Activated CD4-positive, alpha-beta T cell treated with anti-CD3 and anti-CD28 coated beads, Interleukin-2, amount 10 ng/mL, durations not matched to agents 7 days and 5 days (primary cell): ENCODE data around the gene ACVR1C. TPM values are rescaled to one million over a fixed set of nuclear protein-coding genes. Genes with fewer than 3 reads are reported as not detected.
"Not testable (repeated sequence)": the region's sequence is repeated elsewhere in the genome, so short reads cannot be mapped to it uniquely, and the experiment has no call there.

ENCODE experiments used
- CTCF ChIA-PET: fragments of 350-600 bp; sonication (Branson Sonifier 250); formaldehyde crosslinking; loops from one replicate; lab custom pipeline; 2021; ENCODE audit warnings: antibody characterized with exemption; lab: Charles Lee
- POLR2A ChIA-PET: fragments of 350-600 bp; sonication (Branson Sonifier 250); formaldehyde crosslinking; loops from one replicate; lab custom pipeline; 2021; ENCODE audit warnings: antibody characterized with exemption; lab: Charles Lee
- DNase-seq: peaks from one replicate; pipeline ENCODE4 v3.0.0-alpha.2; 2020
- H3K27ac Mint-ChIP-seq: one replicate; pipeline ENCODE4 v1.8.0; 2021; ENCODE audit warnings: mild to moderate bottlenecking, moderate library complexity, mixed read lengths
- H3K27me3 Mint-ChIP-seq: one replicate; pipeline ENCODE4 v1.8.0; 2021; ENCODE audit warnings: mixed read lengths
- H3K36me3 Mint-ChIP-seq: one replicate; pipeline ENCODE4 v1.8.0; 2021; ENCODE audit warnings: low read depth, mixed read lengths
- H3K4me1 Mint-ChIP-seq: one replicate; pipeline ENCODE4 v1.8.0; 2021; ENCODE audit warnings: mixed read lengths
- H3K4me3 Mint-ChIP-seq: one replicate; pipeline ENCODE4 v1.8.0; 2021; ENCODE audit warnings: mild to moderate bottlenecking, moderate library complexity, mixed read lengths
- H3K9me3 Mint-ChIP-seq: one replicate; pipeline ENCODE4 v1.8.0; 2021; ENCODE audit warnings: mixed read lengths
- total RNA-seq, 2 experiments: library from RNA; stranded (reverse); gene quantifications; one replicate each; pipeline ENCODE4 v1.2.3, GENCODE V29; 2021

Gene ACVR1C
- total RNA-seq, 2 experiments from 2014 or later = 2.2 to 2.5 TPM

GRCh38 chr2:157611726-157612125 is 16.9 kb downstream of the ACVR1C start:
- Mint-ChIP-seq H3K4me3 (no peak overlapping the region), H3K27ac (no peak overlapping the region), H3K27me3 (peaks cover 13% of the 10 kb centered on the region), H3K9me3 (peaks cover 11% of the 10 kb centered on the region), H3K4me1 (peaks cover 3% of the 10 kb centered on the region), H3K36me3 (peaks cover 12% of the 10 kb centered on the region)
- DNase-seq = no peak
- POLR2A ChIA-PET = no interaction called here
- CTCF ChIA-PET = interaction anchor here (0.7 to 1.6 kb wide), 2 partner anchors 18 to 284 kb away, joined by 3 to 5 read pairs; no protein-coding TSS in a partner anchor

- H3K4me3 Mint-ChIP-seq = no peak overlapping the region
- no peak overlapping the region for H3K27ac Mint-ChIP-seq
- DNase-seq = no peak
- POLR2A ChIA-PET = no interaction called here
- H3K27me3 Mint-ChIP-seq = peaks cover 11% of the 10 kb centered on the region
- CTCF ChIA-PET = no interaction called here
- peaks cover 11% of the 10 kb centered on the region for H3K9me3 Mint-ChIP-seq
- peaks cover 3% of the 10 kb centered on the region for H3K4me1 Mint-ChIP-seq
- H3K36me3 Mint-ChIP-seq = peaks cover 12% of the 10 kb centered on the region
These were observed 17.6 kb downstream of the ACVR1C start for GRCh38 chr2:157611110-157611509.

GRCh38 chr2:157606534-157606933 is 22.1 kb downstream of the ACVR1C start:
- ChIA-PET POLR2A (no interaction called here), CTCF (no interaction called here)
- DNase-seq = no peak
- Mint-ChIP-seq H3K9me3 (peaks cover 11% of the 10 kb centered on the region), H3K27me3 (peaks cover 18% of the 10 kb centered on the region), H3K4me1 (peaks cover 3% of the 10 kb centered on the region), H3K27ac (no peak overlapping the region), H3K4me3 (no peak overlapping the region), H3K36me3 (peaks cover 10% of the 10 kb centered on the region)

DNA sequence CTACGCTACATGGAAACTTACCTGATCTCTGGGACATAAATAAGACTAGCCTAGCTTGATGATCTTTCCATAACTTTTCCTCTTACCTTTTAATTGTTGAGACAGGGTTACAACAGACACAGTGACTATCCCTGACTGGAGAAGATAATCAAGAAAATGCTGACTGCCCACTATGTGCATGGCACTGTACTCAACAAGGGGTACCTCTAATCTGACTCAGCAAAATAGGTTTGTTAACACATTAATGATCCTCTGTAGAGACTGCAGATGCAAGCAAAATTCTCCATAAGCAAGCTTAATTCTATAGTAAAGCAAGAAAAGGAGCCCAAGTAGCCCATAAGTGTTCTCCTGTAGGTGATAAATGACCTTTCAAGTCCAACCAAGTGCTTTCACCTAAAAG is 25.5 kb downstream of the ACVR1C start:
- Mint-ChIP-seq H3K9me3 (no peaks in the 10 kb centered on the region), H3K27ac (no peak overlapping the region), H3K4me1 (no peaks in the 10 kb centered on the region), H3K27me3 (peaks cover 12% of the 10 kb centered on the region), H3K4me3 (no peak overlapping the region), H3K36me3 (no peaks in the 10 kb centered on the region)
- CTCF ChIA-PET = interaction anchor here (0.6 kb wide), 1 partner anchor 301 kb away, joined by 4 read pairs; no protein-coding TSS in a partner anchor
- DNase-seq = no peak
- POLR2A ChIA-PET = no interaction called here

DNA sequence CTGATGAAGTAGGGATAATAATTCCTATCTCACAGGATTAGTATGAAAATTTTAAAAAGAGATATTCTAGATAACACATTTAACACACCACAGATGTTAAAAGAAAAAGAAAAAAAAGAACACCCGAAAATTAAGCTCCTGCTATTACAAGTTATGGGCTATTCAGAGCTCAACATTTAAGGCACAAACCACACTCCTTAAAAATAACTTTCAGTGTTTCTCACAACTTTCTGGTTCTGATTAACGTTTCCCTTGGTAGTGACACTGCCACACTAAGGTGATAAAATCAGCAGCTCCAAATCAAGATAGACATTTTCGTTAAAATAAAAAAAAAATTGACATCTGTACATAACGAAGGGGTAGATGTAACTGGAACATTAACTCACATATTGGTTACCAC is 26.9 kb downstream of the ACVR1C start:
- CTCF ChIA-PET = no interaction called here
- H3K27ac Mint-ChIP-seq = no peak overlapping the region
- H3K4me3 Mint-ChIP-seq = no peak overlapping the region
- no peak for DNase-seq
- POLR2A ChIA-PET = interaction anchor here (0.7 kb wide), 1 partner anchor 12 kb away, joined by 3 read pairs; no protein-coding TSS in a partner anchor
- no peaks in the 10 kb centered on the region for H3K36me3 Mint-ChIP-seq
- H3K4me1 Mint-ChIP-seq = peaks cover 5% of the 10 kb centered on the region
- H3K27me3 Mint-ChIP-seq = peaks cover 9% of the 10 kb centered on the region
- H3K9me3 Mint-ChIP-seq = no peaks in the 10 kb centered on the region

- ChIA-PET POLR2A (no interaction called here), CTCF (interaction anchor here (0.8 to 1.9 kb wide), 5 partner anchors 32 to 295 kb away, joined by 3 to 5 read pairs (median 4); partner anchors contain the start of gene ACVR1C)
- Mint-ChIP-seq H3K27me3 (peaks cover 6% of the 10 kb centered on the region), H3K4me1 (peaks cover 9% of the 10 kb centered on the region), H3K36me3 (no peaks in the 10 kb centered on the region), H3K27ac (no peak overlapping the region), H3K9me3 (no peaks in the 10 kb centered on the region), H3K4me3 (peak overlapping the region; percentile 45)
- DNase-seq = peak; percentile 62
These were observed 31.5 kb downstream of the ACVR1C start for GRCh38 chr2:157596992-157597681.

GRCh38 chr2:157593411-157593810 is 35.3 kb downstream of the ACVR1C start:
- H3K9me3 Mint-ChIP-seq = no peaks in the 10 kb centered on the region
- peaks cover 9% of the 10 kb centered on the region for H3K4me1 Mint-ChIP-seq
- no peak for DNase-seq
- H3K36me3 Mint-ChIP-seq = no peaks in the 10 kb centered on the region
- H3K27me3 Mint-ChIP-seq = peaks cover 4% of the 10 kb centered on the region
- no peak overlapping the region for H3K27ac Mint-ChIP-seq
- CTCF ChIA-PET = interaction anchor here (1.5 kb wide), 1 partner anchor 257 kb away, joined by 3 read pairs; no protein-coding TSS in a partner anchor
- H3K4me3 Mint-ChIP-seq = no peak overlapping the region
- POLR2A ChIA-PET = no interaction called here

DNA sequence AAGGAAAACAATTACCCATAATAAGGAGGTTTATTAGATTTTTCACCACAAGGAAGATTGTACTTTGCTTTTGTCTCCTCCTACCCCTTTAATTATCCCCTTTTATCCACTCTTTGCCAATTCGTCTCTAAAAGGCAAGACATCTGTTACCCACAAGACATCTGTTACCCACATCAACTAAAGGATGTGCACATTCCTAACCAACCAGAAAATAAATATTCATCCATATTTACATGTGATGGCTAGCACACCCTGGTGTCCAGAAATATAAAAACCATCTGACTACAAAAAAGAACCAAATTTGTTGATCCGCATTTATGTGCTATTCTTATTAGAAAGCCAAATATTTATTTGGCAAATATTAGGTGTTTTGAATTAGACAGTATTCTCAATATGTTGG is 35.7 kb downstream of the ACVR1C start:
- Mint-ChIP-seq H3K9me3 (no peaks in the 10 kb centered on the region), H3K4me1 (peaks cover 9% of the 10 kb centered on the region), H3K4me3 (no peak overlapping the region), H3K27me3 (peaks cover 4% of the 10 kb centered on the region), H3K27ac (no peak overlapping the region), H3K36me3 (no peaks in the 10 kb centered on the region)
- POLR2A ChIA-PET = no interaction called here
- CTCF ChIA-PET = no interaction called here
- no peak for DNase-seq

DNA sequence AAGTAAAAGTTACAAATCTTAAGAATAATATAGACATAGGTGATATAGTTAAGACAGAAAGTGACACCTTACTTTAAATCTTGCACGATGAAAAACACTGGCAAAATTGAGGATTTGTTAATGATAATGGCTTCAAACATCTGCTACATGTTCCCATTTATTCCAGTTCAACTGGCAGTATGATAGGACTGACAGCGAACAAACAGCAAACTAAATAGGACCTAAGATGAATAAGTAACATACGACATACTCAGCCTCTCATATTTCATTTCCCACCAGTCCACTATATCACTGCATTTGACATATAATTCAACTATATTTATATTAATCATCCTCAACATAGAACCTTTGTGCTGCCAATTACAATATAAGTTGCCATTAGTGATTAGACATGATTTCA is 36.3 kb downstream of the ACVR1C start:
- CTCF ChIA-PET = no interaction called here

GRCh38 chr2:157587576-157587975 is 41.1 kb downstream of the ACVR1C start:
- peaks cover 4% of the 10 kb centered on the region for H3K27me3 Mint-ChIP-seq
- no peak for DNase-seq
- H3K27ac Mint-ChIP-seq = no peak overlapping the region
- H3K9me3 Mint-ChIP-seq = no peaks in the 10 kb centered on the region
- H3K4me3 Mint-ChIP-seq = no peak overlapping the region
- POLR2A ChIA-PET = no interaction called here
- no peaks in the 10 kb centered on the region for H3K4me1 Mint-ChIP-seq
- CTCF ChIA-PET = interaction anchor here (0.5 kb wide), 1 partner anchor 134 kb away, joined by 4 read pairs; no protein-coding TSS in a partner anchor
- H3K36me3 Mint-ChIP-seq = no peaks in the 10 kb centered on the region

More for the DNA sequence above, 36.3 kb downstream of the ACVR1C start:
- no peak for DNase-seq
- peaks cover 4% of the 10 kb centered on the region for H3K27me3 Mint-ChIP-seq
- peaks cover 6% of the 10 kb centered on the region for H3K4me1 Mint-ChIP-seq
- no peaks in the 10 kb centered on the region for H3K9me3 Mint-ChIP-seq
- H3K4me3 Mint-ChIP-seq = no peak overlapping the region
- no peak overlapping the region for H3K27ac Mint-ChIP-seq
- H3K36me3 Mint-ChIP-seq = no peaks in the 10 kb centered on the region
- POLR2A ChIA-PET = no interaction called here

GRCh38 chr2:157574165-157574564 is 54.5 kb downstream of the ACVR1C start:
- no peak overlapping the region for H3K4me3 Mint-ChIP-seq
- H3K4me1 Mint-ChIP-seq = no peaks in the 10 kb centered on the region
- CTCF ChIA-PET = no interaction called here
- H3K9me3 Mint-ChIP-seq = no peaks in the 10 kb centered on the region
- no peaks in the 10 kb centered on the region for H3K36me3 Mint-ChIP-seq
- H3K27ac Mint-ChIP-seq = no peak overlapping the region
- POLR2A ChIA-PET = no interaction called here
- no peaks in the 10 kb centered on the region for H3K27me3 Mint-ChIP-seq
- no peak for DNase-seq

- POLR2A ChIA-PET = no interaction called here
- no peaks in the 10 kb centered on the region for H3K9me3 Mint-ChIP-seq
- H3K27me3 Mint-ChIP-seq = no peaks in the 10 kb centered on the region
- no peak overlapping the region for H3K27ac Mint-ChIP-seq
- no peaks in the 10 kb centered on the region for H3K4me1 Mint-ChIP-seq
- no peak for DNase-seq
- no peak overlapping the region for H3K4me3 Mint-ChIP-seq
- CTCF ChIA-PET = interaction anchor here (0.6 to 1.1 kb wide), 5 partner anchors 8 to 155 kb away, joined by 3 to 4 read pairs (median 3); no protein-coding TSS in a partner anchor
- H3K36me3 Mint-ChIP-seq = no peaks in the 10 kb centered on the region
These were observed 55.9 kb downstream of the ACVR1C start for GRCh38 chr2:157572725-157573124.

- H3K4me3 Mint-ChIP-seq, CTCF ChIA-PET, DNase-seq, H3K27me3 Mint-ChIP-seq, H3K27ac Mint-ChIP-seq, H3K4me1 Mint-ChIP-seq, H3K36me3 Mint-ChIP-seq, POLR2A ChIA-PET, H3K9me3 Mint-ChIP-seq: not testable (repeated sequence)
These were observed 62.0 kb downstream of the ACVR1C start for GRCh38 chr2:157566623-157567022.
